ENCODE measurements around the gene IKZF5.

GRCh38 chr10:123044391-123044790, 35.8 kb upstream of the IKZF5 start:
- no peak for TF ChIP-seq FOS (IDR thresholded peaks at IDR 0.05; ENCODE audit: low read depth, low read length)
- TF ChIP-seq CTCF (conservative IDR thresholded peaks at IDR 0.05; ENCODE audit: low read depth, low read length) = peak; percentile 28; the same call in 1 of the 2 replicates
- TF ChIP-seq RFX5 (IDR thresholded peaks at IDR 0.05; ENCODE audit: low read depth, low read length) = no peak
- TF ChIP-seq ELK1 (IDR thresholded peaks at IDR 0.05; ENCODE audit: borderline replicate concordance, low read depth, low read length) = no peak
- no peak for TF ChIP-seq MAFK (IDR thresholded peaks at IDR 0.05; ENCODE audit: low read depth, low read length)
- TF ChIP-seq RAD21 (IDR thresholded peaks at IDR 0.05; ENCODE audit: low read length) = peak; percentile 31
- no peak for TF ChIP-seq POLR2A (IDR thresholded peaks at IDR 0.05; ENCODE audit: low read depth, low read length)
- no peak for TF ChIP-seq USF2 (IDR thresholded peaks at IDR 0.05; ENCODE audit: low read depth, low read length)
- TF ChIP-seq BHLHE40 (IDR thresholded peaks at IDR 0.05; ENCODE audit: low read depth, low read length) = no peak
- TF ChIP-seq NFE2L2 (IDR thresholded peaks at IDR 0.05; ENCODE audit: low read depth, low read length) = no peak
- no peak for TF ChIP-seq RCOR1 (IDR thresholded peaks at IDR 0.05; ENCODE audit: insufficient replicate concordance, low read length)
- no peak for TF ChIP-seq CEBPB (IDR thresholded peaks at IDR 0.05; ENCODE audit: low read depth, low read length)
- TF ChIP-seq SMC3 (IDR thresholded peaks at IDR 0.05; ENCODE audit: low read depth, low read length) = peak; percentile 29; the same call in 1 of the 2 replicates
- TF ChIP-seq MXI1 (IDR thresholded peaks at IDR 0.05; ENCODE audit: borderline replicate concordance, low read depth, low read length) = no peak

All from IMR-90 (cell line).